Smooth muscle cell (in vitro differentiated cells): Measurements from ENCODE around the gene EML3. TPM values are rescaled to one million over a fixed set of nuclear protein-coding genes. Genes with fewer than 3 reads are reported as not detected.

Source experiments
- DNase-seq: peaks from one replicate; lab custom pipeline; 2025; ENCODE audit not compliant: unreplicated experiment; lab: John Stamatoyannopoulos, UW
- H2AFZ ChIP-seq: fragments of 200-600 bp; sonication (generic); 2 replicates; pipeline ENCODE4 v1.6.0; 2016; ENCODE audit warnings: antibody characterized with exemption, low read depth, mild to moderate bottlenecking
- H3F3A ChIP-seq: fragments of 200-600 bp; sonication (generic); 2 replicates; pipeline ENCODE4 v1.6.0; 2017; ENCODE audit warnings: antibody characterized with exemption, low read depth
- H3K27ac ChIP-seq: fragments of 200-600 bp; sonication (generic); 2 replicates; pipeline ENCODE4 v1.5.1; 2016; ENCODE audit warnings: low read depth, mild to moderate bottlenecking
- H3K27me3 ChIP-seq: fragments of 200-600 bp; sonication (generic); 2 replicates; pipeline ENCODE4 v1.6.1; 2016; ENCODE audit warnings: low read depth, mild to moderate bottlenecking
- H3K36me3 ChIP-seq: fragments of 200-600 bp; sonication (generic); 2 replicates; pipeline ENCODE4 v1.5.1; 2016; ENCODE audit warnings: low read depth
- H3K4me1 ChIP-seq: fragments of 200-600 bp; sonication (generic); 2 replicates; pipeline ENCODE4 v1.5.1; 2016; ENCODE audit warnings: low read depth
- H3K4me2 ChIP-seq: fragments of 200-600 bp; sonication (generic); 2 replicates; pipeline ENCODE4 v1.6.0; 2016; ENCODE audit warnings: mild to moderate bottlenecking
- H3K4me3 ChIP-seq: fragments of 200-600 bp; sonication (generic); 2 replicates; pipeline ENCODE4 v1.5.1; 2016; ENCODE audit warnings: mild to moderate bottlenecking
- H3K79me2 ChIP-seq: fragments of 200-600 bp; sonication (generic); 2 replicates; pipeline ENCODE4 v1.6.0; 2016; ENCODE audit warnings: low read depth, mild to moderate bottlenecking
- H3K9ac ChIP-seq: fragments of 200-600 bp; sonication (generic); 2 replicates; pipeline ENCODE4 v1.6.0; 2016; ENCODE audit warnings: low read depth
- H3K9me3 ChIP-seq: fragments of 200-600 bp; sonication (generic); replicated peaks from 2 replicates; pipeline ENCODE4 v1.5.1; 2016; ENCODE audit warnings: low read depth
- H4K20me1 ChIP-seq: fragments of 200-600 bp; sonication (generic); 2 replicates; pipeline ENCODE4 v1.6.0; 2016; ENCODE audit warnings: low read depth
- CTCF ChIP-seq: fragments of 200-600 bp; sonication (generic); IDR thresholded peaks from 2 replicates; pipeline ENCODE4 v1.5.1; 2017; ENCODE audit warnings: borderline replicate concordance, mild to moderate bottlenecking, antibody characterized with exemption; ENCODE audit not compliant: insufficient read depth, poor library complexity, severe bottlenecking
- WGBS: methylation state at CpG from one replicate; pipeline ENCODE4 v1.1.7; 2016; ENCODE audit warnings: low lambda C conversion rate; 5-methylcytosine and 5-hydroxymethylcytosine counted together
- polyA plus RNA-seq: library from polyadenylated mRNA; unstranded; fragments of >200 nt; fragmentation: Nextera tagmentation; extraction: Ambion mirVana; gene quantifications from 2 replicates; pipeline ENCODE4 v1.2.1, GENCODE V29; 2016
- total RNA-seq: library from RNA; depleted of rRNA; stranded (reverse); fragments of >200 nt; gene quantifications from 2 replicates; pipeline ENCODE4 v1.2.3, GENCODE V29; 2014

Gene EML3
- total and polyA plus RNA-seq, 2 experiments from 2014 or later, result 35.0 to 36.8 TPM

- Histone ChIP-seq H3K27ac (no peak overlapping the region), H4K20me1 (no peaks in the 10 kb centered on the region), H3K4me3 (no peak overlapping the region), H3F3A (peaks cover 11% of the 10 kb centered on the region), H3K4me2 (no peak overlapping the region), H2AFZ (no peak overlapping the region), H3K79me2 (peaks cover 8% of the 10 kb centered on the region), H3K36me3 (no peaks in the 10 kb centered on the region), H3K27me3 (no peaks in the 10 kb centered on the region), H3K9ac (no peak overlapping the region), H3K4me1 (peaks cover 15% of the 10 kb centered on the region), H3K9me3 (no peaks in the 10 kb centered on the region)
- WGBS, result 96% methylated on average over 4 of the region's 4 CpGs
- DNase-seq, result no peak
- TF ChIP-seq CTCF, result no peak
Measured at GRCh38 chr11:62607714-62608113, 4.9 kb downstream of the EML3 start.

GRCh38 chr11:62605902-62606301 is 6.7 kb downstream of the EML3 start:
- Histone ChIP-seq H3K9me3 (no peaks in the 10 kb centered on the region), H3K36me3 (no peaks in the 10 kb centered on the region), H3K4me1 (peaks cover 5% of the 10 kb centered on the region), H2AFZ (no peak overlapping the region), H3K4me3 (no peak overlapping the region), H3K27me3 (no peaks in the 10 kb centered on the region), H3K27ac (no peak overlapping the region), H3F3A (peaks cover 11% of the 10 kb centered on the region), H3K79me2 (peaks cover 10% of the 10 kb centered on the region), H4K20me1 (peaks cover 1% of the 10 kb centered on the region), H3K9ac (no peak overlapping the region), H3K4me2 (no peak overlapping the region)
- over 99% methylated on average over 15 of the region's 15 CpGs for WGBS
- TF ChIP-seq CTCF, result no peak
- DNase-seq, result no peak

DNA sequence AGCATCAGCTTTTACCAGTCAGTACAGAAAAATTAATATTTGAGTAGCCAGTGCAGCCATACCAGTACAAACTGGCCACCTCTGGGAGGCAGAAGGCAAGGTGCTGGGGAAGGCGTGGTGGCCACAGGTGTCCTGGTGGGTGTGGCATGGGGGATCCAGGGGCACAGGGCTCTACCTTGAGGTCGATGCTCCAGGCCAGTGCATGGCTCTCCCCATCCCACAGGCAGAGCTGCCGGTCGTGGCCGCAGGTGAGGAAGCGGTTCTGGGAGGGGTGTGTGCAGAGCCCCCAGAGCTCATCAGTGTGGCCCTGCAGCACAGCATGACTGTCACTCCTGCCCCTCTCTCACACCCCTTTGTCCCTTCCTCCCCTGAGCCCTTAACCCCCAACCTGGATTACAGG is 7.1 kb downstream of the EML3 start:
- Histone ChIP-seq H2AFZ (no peak overlapping the region), H3K27ac (no peak overlapping the region), H3F3A (peaks cover 11% of the 10 kb centered on the region), H4K20me1 (peaks cover 6% of the 10 kb centered on the region), H3K27me3 (no peaks in the 10 kb centered on the region), H3K4me3 (no peak overlapping the region), H3K9me3 (no peaks in the 10 kb centered on the region), H3K4me2 (no peak overlapping the region), H3K36me3 (no peaks in the 10 kb centered on the region), H3K4me1 (peaks cover 6% of the 10 kb centered on the region), H3K9ac (no peak overlapping the region), H3K79me2 (peaks cover 10% of the 10 kb centered on the region)
- no peak for TF ChIP-seq CTCF
- no peak for DNase-seq
- 97% methylated on average over 6 of the region's 6 CpGs for WGBS

GRCh38 chr11:62604460-62605120 is 8.0 kb downstream of the EML3 start:
- WGBS, result 84% methylated on average over 13 of the region's 13 CpGs
- Histone ChIP-seq H3F3A (peaks cover 11% of the 10 kb centered on the region), H3K27me3 (no peaks in the 10 kb centered on the region), H3K9ac (no peak overlapping the region), H3K36me3 (no peaks in the 10 kb centered on the region), H2AFZ (no peak overlapping the region), H3K27ac (no peak overlapping the region), H4K20me1 (peaks cover 15% of the 10 kb centered on the region), H3K4me2 (no peak overlapping the region), H3K4me3 (no peak overlapping the region), H3K79me2 (peaks cover 18% of the 10 kb centered on the region), H3K9me3 (no peaks in the 10 kb centered on the region), H3K4me1 (peaks cover 15% of the 10 kb centered on the region)
- no peak for DNase-seq
- TF ChIP-seq CTCF, result no peak
